22Rv1 (cell line): ENCODE data around the gene PLXDC2.

Experiments used
- ZFX ChIP-seq: fragments of 450-650 bp; IDR thresholded peaks from 2 replicates; pipeline ENCODE4 v1.6.1; 2017; ENCODE audit warnings: antibody characterized with exemption, borderline replicate concordance
- TF ChIP-seq, protein P1 (sequence below): fragments of 450-650 bp; IDR thresholded peaks from 2 replicates; pipeline ENCODE4 v1.5.1; 2017; ENCODE audit warnings: mild to moderate bottlenecking

DNA sequence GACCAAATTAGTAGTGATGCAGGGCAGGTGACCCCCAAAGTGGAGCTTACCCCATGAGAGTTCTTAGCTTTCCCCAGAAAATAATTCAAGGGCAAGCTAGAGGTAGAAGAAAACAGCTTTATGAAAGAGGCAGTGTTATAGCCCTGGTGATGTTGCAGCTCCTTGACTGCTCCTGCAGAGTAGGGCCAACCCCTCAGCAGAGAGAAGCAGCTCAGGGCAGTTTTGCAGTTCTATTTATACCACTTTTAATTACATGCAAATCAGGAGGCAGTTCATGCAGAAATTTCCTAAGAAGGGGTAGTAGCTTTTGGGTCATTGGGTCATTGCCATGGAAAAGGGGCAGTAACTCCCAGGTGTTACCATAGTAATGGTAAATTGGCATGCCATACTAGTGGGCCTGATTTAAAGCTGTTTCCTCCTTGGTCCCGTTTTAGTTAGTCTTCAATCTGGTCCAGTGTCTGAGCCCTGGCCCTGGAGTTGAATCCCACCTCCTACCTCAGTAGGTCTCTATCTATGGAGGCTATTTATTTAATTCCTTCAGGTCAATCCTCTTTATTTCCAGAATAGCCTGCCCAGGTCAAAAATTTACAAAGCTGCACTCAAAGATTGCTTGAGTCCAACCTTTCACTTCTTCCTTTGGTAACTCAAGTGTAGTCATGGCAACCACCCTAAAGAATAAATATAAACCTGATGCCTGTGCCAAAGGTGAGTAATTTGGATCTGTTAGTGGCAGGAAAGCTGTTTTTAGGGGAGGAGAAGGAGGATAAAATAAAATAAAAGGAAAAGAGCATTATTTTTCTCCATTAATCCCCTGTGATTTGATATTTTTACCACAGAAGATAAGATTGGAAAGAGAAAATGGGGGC, 29.5 kb downstream of the PLXDC2 start:
- TF ChIP-seq, protein P1, sequence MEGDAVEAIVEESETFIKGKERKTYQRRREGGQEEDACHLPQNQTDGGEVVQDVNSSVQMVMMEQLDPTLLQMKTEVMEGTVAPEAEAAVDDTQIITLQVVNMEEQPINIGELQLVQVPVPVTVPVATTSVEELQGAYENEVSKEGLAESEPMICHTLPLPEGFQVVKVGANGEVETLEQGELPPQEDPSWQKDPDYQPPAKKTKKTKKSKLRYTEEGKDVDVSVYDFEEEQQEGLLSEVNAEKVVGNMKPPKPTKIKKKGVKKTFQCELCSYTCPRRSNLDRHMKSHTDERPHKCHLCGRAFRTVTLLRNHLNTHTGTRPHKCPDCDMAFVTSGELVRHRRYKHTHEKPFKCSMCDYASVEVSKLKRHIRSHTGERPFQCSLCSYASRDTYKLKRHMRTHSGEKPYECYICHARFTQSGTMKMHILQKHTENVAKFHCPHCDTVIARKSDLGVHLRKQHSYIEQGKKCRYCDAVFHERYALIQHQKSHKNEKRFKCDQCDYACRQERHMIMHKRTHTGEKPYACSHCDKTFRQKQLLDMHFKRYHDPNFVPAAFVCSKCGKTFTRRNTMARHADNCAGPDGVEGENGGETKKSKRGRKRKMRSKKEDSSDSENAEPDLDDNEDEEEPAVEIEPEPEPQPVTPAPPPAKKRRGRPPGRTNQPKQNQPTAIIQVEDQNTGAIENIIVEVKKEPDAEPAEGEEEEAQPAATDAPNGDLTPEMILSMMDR, result no peak
- TF ChIP-seq ZFX, result no peak
